ENCODE results near the gene PPM1B. TPM values are rescaled to one million over a fixed set of nuclear protein-coding genes. Genes with fewer than 3 reads are reported as not detected.
A peak's percentile ranks its signal among the peaks of the same experiment; 100 is the strongest.

The PPM1B gene
- 10 to 100 TPM; 50.8 to 77.9 TPM for total RNA-seq

GRCh38 chr2:44168681-44169154, at the start of gene PPM1B:
PPM1B (plus strand) TSS chr2:44168875; CDS start chr2:44201200, 32,325 bp downstream.
- intact Hi-C loops (cut with DNase I) = no loop called here
- Histone ChIP-seq H3K36me3 (no peaks in the 10 kb centered on the region), H3K9me3 (no peaks in the 10 kb centered on the region), H3K4me3 (peak within 1 kb of the TSS; percentile 98), H3K4me1 (peaks cover 6% of the 10 kb centered on the region), H3K9ac (ENCODE audit: low read depth in 2 of 2, low read length in 2 of 2) (peak within 1 kb of the TSS; percentile 86 to 98), H3K27ac (peak within 1 kb of the TSS; percentile 98), H3K27me3 (no peaks in the 10 kb centered on the region)
- peak; percentile 100 for DNase-seq
- no peak for TF ChIP-seq CTCF (IDR thresholded peaks at IDR 0.05)

- intact Hi-C loops (cut with DNase I) = no loop called here
Observed at GRCh38 chr2:44119878-44120277, 48.8 kb upstream of the PPM1B start.

GRCh38 chr2:44120428-44120827, 48.2 kb upstream of the PPM1B start:
- Histone ChIP-seq H3K9ac (ENCODE audit: low read depth in 2 of 2, low read length in 2 of 2) (no peak overlapping the region), H3K36me3 (no peaks in the 10 kb centered on the region), H3K9me3 (no peaks in the 10 kb centered on the region), H3K4me3 (no peak overlapping the region), H3K4me1 (no peaks in the 10 kb centered on the region), H3K27ac (no peak overlapping the region), H3K27me3 (no peaks in the 10 kb centered on the region)
- DNase-seq = no peak
- TF ChIP-seq CTCF (IDR thresholded peaks at IDR 0.05) = no peak
- intact Hi-C loops (cut with DNase I) = no loop called here

More at GRCh38 chr2:44119878-44120277, 48.8 kb upstream of the PPM1B start:
- Histone ChIP-seq H3K4me3 (no peak overlapping the region), H3K27ac (no peak overlapping the region), H3K4me1 (no peaks in the 10 kb centered on the region), H3K9ac (ENCODE audit: low read depth in 2 of 2, low read length in 2 of 2) (no peak overlapping the region), H3K27me3 (no peaks in the 10 kb centered on the region), H3K9me3 (no peaks in the 10 kb centered on the region), H3K36me3 (no peaks in the 10 kb centered on the region)
- no peak for DNase-seq
- no peak for TF ChIP-seq CTCF (IDR thresholded peaks at IDR 0.05)

GRCh38 chr2:44121899-44122298, 46.8 kb upstream of the PPM1B start:
- Histone ChIP-seq H3K36me3 (no peaks in the 10 kb centered on the region), H3K4me1 (no peaks in the 10 kb centered on the region), H3K9ac (ENCODE audit: low read depth in 2 of 2, low read length in 2 of 2) (no peak overlapping the region), H3K9me3 (no peaks in the 10 kb centered on the region), H3K4me3 (no peak overlapping the region), H3K27me3 (no peaks in the 10 kb centered on the region), H3K27ac (no peak overlapping the region)
- no peak for DNase-seq
- intact Hi-C loops (cut with DNase I) = no loop called here
- no peak for TF ChIP-seq CTCF (IDR thresholded peaks at IDR 0.05)

GRCh38 chr2:44124500-44124899, 44.2 kb upstream of the PPM1B start:
- Histone ChIP-seq H3K9me3 (no peaks in the 10 kb centered on the region), H3K36me3 (no peaks in the 10 kb centered on the region), H3K27me3 (no peaks in the 10 kb centered on the region), H3K9ac (ENCODE audit: low read depth in 2 of 2, low read length in 2 of 2) (no peak overlapping the region), H3K27ac (no peak overlapping the region), H3K4me1 (no peaks in the 10 kb centered on the region), H3K4me3 (no peak overlapping the region)
- intact Hi-C loops (cut with DNase I) = no loop called here
- DNase-seq = no peak
- no peak for TF ChIP-seq CTCF (IDR thresholded peaks at IDR 0.05)
